Right renal cortex interstitium (tissue), 3 donors: ENCODE measurements around the gene FARP1. TPM values are rescaled to one million over a fixed set of nuclear protein-coding genes. Genes with fewer than 3 reads are reported as not detected.

Source experiments
- DNase-seq, 3 donors: peaks; one replicate each; pipeline ENCODE4 v3.0.0-alpha.2; 2013; ENCODE audit warnings: low read depth in 3 of 3, low spot score in 2 of 3
- polyA plus RNA-seq, 3 donors: library from polyadenylated mRNA; unstranded; fragments of 120-200 nt; gene quantifications; one replicate each; pipeline ENCODE4 v1.2.1, GENCODE V29; 2013; ENCODE audit not compliant: insufficient read length in 3 of 3

Gene FARP1
- polyA plus RNA-seq, 3 donors, result 256 to 276 (median 265) TPM

DNA sequence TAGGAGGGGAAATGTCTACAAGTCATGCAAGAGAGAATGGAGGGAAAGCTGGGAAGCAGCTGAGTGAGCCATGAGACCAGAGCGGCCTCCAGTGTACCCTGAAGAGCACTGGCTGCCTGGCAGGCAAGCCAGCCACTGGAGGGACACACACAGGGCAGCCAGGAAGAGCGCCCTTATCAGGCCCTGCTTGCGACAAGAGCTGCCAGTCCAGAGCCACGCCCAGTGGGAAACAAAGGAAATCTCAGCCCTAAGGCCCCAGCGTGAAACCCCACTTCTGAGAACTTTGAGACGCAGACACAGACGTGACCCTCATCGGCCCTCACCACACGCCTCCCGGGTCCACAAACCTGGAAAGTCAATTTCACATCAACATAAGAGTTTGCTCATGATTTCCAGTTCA lies 329.0 kb downstream of the FARP1 start:
- DNase-seq, result no peak

DNA sequence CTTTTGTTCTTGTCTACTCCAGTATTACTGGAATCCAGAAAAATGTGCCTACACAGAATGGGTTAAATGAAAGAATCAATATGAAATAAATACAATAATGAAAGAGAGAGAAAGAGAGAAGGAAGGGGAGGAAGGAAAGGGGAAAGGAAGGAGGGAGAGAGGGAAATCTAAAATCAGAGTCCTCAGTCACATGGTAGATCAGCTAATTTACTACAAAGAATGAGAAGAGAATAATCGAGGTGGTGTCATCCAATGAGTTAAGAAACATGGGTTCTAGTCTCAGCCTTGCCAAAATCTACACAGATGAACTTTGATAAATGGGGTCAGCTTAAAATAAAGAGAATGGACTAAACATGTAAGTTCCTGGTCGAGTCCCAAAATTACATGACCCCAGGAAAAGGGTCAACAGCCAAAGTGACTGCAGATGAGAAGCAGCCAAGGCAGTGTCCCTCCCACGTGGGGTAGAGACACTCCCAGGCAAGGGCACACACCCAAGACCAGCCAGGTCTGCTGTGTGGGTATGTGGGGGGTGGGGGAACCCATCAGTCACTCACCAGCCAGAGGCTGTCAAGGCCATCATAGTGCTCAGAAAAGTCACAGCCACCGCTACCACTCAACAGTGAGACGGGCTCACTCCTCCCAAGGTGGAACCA lies 330.4 kb downstream of the FARP1 start:
- DNase-seq, result no peak

DNA sequence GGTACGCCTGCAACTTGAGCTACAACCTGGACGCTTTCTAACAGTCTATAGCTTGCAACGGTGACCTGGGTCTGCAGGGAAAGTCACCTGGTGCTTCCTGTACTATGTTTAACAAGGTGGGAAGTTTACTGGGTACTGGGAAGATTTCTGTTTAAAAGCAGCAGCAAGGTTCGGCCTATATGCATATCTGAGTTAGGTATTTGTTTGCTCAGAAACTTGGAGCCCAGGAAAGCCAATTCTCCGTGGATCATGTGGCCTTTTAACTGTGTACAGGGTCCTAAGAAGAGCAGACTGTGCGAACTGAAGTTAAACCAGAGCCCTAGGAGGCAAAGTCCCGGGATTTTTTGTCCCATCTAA lies 330.9 kb downstream of the FARP1 start:
- DNase-seq, result no peak

DNA sequence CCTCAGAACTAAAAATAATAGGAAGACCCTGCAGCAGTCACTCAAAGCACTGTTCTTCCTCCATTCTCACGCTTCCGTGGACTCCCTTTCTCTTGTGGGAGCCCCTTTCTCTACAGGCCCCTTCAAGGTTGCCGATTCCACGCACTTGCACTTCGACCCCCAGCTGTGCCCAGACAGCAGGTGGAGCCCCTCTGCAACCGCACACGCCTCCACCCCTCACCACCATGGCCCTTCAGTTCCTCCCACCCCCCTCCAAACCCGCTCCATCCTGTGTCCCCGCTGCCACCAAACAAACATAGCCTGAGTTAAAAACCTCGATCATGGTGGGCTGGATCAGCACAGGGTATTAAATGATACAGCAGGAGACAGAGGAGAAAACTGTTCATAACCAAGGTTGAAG lies 331.4 kb downstream of the FARP1 start:
- DNase-seq, result no peak

DNA sequence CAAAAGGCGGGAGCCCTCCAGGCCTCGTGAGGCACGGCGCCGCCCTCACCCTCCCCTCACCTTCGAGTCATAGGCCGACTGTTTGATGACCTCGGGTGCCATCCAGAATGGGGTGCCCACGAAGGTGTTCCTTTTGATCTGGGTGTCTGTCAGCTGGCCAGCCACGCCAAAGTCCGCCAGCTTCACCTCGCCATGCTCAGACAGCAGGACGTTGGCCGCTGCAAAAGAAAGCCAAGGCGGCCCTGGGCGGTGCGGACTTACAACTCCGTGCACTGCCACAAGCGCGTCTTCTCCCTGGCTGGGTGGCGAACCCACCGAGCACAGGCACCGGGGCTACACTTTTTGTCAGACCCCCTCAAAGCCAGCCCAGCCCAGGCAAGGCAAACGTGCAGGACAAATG lies 331.9 kb downstream of the FARP1 start:
- DNase-seq, result no peak

DNA sequence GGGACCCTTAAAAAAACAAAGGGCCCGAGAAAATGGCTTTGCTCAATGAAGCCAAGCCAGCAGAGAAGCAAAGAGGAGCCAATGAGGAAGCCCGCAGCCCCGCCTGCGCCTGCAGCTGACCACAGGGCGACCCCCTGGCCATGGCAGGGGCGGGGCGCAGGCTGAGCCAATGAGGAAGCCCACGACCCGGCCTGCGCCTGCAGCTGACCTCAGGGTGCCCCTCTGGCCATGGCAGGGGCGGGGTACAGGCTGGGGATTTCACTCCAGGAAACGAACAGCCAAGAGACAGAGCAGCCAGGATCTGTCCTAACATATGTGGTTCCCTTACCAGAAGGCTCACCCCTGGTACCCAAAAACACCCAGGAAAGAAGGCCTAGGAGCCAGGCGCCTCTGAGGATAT lies 332.6 kb downstream of the FARP1 start:
- DNase-seq, result no peak

DNA sequence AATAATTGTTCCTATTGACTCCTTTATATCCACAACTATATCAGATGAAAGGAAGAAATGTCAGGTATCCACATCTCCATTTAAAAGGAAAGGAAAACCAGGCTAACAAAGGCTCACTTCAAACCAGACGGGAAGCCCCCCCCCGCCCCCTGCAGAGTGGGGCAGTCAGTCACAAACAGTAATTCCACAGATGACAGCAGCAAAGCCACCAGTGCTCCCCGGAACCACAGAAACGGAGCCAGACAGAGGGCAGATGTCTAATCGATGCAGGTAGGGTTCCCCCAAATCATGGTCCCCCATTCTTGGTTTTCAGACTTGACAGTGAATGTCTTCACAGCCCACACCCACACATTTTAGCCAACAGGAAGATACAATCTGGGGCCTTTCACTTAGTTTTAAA lies 333.2 kb downstream of the FARP1 start:
- no peak for DNase-seq

DNA sequence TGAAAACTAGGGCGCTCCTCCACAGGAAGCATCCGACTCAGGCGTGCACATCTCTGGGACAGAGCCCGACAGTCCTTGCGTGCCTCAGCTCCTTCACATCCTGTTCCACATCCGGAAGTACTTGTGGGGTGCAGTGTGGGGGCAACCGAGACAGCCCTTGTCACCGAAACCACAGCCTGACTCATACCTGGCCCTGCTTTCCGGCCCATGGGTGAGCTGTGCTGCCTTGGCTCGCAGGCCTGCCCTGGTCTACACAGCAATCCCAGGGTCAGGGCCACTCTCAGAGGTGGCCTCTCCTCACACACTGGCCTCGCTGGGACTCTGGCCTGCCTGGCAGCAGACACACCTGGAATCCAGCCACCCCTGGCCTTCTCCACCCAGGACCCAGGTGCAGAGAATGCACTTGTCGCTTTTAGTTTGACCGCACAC lies 333.7 kb downstream of the FARP1 start:
- no peak for DNase-seq

DNA sequence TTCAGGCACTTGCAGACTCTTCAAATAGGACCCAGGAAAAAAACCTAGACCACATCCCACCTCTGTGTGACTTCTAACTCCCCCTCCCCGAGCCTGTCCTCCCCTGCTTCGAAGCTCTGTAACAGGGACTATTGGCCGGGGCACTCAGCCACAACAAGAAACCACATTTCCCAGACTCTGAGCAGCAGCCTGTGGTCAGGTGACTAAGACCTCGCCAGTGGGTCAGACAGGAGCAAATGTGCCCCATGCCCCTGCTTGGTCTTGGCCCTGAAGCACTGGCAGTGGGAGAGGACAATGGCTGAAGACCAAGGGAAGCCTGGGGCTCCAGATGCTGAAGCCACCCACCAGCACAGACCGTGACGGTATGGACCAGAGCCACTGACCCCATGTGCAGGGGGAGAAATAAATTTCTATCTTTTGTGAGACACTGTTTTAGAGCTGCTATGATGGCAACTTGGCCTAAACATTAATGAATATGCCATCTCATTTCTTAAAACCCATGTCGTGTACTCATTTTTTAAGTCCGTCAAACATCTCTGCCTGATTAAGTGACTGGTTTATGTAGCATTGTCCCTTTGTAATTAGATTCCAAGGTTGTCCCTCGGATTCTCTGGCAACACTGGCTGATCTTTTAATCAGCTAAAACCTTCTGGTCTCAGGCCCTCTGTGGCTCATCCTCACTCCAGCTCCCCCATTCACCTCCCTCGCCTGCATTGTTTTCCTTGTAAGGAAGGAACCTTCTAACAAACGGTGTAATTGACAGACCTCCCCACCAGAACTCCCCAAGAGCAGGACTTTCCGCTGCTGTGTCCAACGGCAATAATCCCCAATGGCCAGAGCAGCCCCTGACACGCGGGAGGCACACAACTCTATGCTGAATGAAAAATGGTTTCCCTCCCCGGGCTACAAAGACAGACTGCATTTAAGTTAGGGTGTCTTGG lies 335.6 kb downstream of the FARP1 start:
- DNase-seq, result no peak

DNA sequence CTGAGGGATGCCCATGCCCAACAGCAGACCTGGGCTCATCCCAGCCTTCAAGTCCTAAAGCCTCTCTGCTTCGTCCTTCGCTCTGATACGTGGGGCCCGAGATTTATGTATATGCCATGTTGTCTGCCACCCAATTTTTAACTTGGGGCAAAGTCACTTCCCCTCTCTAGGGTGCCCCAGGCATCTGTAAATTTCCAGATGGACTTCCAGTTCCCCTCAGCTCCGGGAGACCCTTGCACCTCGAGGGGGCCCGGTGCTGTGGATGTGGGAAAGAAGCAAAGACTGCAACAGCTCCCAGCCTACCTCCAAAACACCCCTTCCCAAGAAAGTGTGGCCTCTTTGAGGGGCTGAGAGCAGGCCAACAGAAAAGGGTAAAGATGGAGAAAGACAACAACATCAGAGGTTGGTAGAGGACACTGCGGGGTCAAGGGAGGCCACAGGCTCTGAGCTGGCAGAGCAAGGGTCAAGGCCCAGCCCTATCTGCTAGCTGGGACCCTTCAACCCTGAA lies 336.7 kb downstream of the FARP1 start:
- no peak for DNase-seq

DNA sequence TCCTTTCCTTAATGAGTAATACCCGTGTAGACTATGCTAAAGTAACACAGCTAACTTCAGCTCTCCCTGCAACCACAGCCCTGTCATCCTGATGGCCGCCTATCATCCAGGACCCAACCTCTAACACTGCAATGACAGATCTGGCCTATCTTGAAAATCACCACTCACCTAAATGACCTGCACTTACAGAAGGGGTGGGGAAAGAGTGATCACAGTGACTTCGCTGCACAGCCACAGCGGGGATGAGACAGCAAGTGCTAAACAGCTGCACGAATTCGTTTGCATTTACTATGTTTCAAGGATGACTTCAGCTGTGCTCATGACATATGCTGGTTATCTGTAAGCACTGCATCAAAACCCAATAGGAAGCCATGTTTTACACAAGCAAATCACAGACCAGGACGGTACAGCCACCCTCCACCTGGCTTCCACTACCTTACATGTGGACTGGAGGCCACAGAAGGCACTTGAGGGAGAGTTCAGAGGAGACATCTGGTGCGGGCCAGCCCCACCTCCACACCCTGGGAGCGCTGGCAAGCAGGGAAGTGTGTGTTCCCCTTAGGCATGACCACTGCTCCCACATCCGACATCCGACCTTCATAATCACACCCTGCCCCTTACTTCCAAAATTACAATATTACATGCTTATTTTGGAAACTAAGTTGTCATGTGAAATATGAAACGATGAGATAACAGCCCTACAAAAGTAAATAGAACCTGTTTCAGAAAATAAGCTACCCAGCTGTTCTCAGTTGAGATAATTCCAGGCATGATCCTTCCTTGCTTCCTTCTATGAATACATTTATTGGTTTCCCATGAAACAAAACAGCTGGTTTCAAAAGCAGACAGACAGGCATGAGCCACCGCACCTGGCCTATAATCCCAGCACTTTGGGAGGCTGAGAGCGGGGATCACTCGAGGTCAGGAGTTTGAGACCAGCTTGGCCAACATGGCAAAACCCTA lies 338.3 kb downstream of the FARP1 start:
- DNase-seq, result no peak

DNA sequence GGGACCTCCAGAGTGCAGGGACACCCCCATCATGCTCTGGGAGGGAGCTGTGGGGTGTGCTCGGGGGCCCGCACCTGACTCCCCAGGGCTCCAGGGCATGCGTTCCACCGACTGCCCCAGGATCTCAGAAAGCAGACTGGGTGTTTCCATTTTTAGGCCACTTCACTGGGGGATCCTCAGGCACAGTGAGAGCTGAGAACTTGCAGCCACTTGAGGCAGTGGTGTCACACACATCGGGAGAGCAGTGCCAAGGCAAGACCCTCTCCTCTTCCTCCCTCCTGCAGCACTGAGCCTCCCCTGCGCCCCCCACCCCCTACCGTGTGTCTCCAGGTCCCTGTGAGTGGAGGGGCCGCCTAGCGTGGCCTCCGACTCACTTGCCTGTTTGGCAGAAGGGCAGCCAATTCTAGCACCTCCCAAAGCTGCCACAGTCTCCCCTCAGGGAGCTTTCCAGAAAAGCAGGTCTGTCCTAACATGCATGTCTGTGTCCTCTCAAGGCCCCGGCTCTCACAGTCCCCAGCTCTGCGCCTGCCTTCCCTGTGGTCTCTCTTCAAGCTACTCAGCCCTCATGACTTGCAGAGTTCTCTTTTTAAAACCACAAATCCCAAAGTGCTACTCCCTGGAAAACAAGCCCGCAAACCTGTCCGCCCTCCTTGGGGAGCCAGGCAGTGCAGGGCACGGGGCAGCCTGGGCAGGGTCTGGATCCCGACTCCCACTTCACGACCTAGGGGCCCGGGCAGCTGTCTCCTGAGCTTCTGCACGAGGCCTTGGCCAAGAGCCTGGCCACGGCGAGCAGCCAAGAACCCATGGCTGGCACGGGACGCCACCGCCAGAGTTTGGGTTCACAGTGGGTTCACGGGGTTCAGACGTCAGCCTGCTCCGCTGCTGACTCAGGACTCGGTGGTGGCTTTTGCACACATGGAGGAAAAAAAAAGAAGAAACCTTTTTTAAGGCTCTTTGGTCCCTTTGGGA lies 339.9 kb downstream of the FARP1 start:
- DNase-seq, result no peak

DNA sequence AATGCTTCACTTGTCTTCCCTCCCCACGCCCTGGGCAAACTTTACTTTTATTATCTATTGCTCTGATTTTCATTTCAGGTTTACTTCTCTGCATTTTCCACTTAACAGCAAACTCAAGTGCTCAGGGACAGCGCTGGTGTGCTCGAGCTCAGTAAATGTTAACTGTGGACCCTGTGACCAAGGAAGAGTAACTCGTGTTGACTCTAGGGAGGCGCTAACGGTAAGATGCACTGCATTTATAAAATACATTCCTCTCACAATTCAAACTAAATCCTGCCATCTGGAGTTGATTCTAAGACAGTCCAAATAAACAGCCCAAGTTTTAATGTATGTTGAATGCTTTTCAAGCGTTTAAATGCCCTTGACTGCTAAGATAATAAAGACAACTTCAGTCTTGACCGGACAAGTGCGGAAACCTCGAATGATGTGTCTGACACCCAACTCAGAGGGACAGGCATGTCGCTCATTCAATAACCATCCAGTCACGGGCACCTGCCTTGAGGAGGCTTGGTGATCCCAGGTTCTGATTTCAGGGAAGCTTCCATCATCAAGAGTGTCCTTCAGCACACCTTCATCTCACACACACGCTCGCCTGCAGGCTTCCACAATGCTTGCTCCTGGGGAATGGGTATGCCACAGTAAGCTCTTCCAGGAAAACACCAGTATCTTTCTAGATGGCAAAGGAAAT lies 340.9 kb downstream of the FARP1 start:
- DNase-seq, result no peak

DNA sequence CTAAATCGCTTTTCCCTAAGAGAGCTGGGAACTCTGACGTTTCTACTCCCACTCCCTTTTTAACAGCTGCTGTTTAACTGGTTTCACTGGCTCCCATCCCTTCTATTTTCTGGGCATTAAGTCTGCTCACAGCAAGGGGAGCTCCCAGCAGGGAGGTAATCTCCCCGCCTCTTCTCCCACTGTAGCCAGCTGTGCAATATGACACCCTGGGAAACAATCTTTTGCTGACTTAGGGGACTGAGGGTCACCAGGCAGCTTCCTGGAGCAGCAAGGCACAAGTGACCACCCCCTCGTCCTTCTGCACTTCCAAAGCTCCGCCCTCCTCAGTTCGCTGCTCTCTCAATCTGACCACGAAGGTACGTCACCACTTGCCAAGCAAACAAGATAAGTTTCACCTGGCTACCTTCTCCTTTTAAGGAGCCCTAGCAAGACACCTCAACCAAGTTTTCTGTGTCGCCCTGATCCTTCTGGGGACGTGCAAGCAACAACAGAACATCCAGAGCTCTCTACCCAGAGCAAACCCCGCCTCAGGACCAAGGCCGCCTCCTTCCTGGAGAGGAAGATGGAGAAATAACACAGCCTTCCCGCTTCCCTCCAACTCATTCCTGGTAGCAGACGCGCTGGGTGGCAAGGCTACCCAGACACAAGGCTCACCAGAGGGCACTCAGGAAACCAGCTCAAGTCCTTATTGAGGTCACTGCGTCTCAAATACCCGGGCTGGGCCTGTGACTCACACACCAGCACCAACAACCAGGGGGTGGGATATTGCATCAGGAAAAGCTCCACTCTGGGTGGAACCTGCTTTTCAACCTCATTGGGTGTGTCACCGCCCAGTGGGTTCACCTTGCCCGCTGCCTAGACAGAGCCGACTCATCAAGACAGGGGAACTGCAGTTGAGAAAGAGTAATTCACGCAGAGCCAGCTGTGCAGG lies 341.7 kb downstream of the FARP1 start:
- DNase-seq, result peak; percentile 70 to 84 (median 83)

DNA sequence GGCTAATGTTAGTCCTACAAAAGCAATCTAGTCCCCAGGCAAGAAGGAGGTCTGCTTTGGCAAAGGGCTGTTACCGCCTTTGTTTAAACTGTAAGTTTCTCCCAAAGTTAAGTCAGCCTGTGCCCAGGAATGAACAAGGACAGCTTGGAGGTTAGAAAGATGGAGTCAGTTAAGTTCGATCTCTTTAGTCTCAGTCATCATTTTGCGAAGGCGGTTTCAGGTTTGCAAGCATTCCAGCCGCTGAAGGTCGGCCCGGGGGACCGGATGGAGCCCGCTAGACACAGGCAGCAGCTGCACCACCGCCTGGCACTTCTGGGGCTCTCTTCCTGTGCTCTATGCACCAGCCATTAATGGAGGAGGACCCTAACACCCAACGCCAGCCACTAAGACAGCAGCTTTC lies 342.7 kb downstream of the FARP1 start:
- no peak for DNase-seq

DNA sequence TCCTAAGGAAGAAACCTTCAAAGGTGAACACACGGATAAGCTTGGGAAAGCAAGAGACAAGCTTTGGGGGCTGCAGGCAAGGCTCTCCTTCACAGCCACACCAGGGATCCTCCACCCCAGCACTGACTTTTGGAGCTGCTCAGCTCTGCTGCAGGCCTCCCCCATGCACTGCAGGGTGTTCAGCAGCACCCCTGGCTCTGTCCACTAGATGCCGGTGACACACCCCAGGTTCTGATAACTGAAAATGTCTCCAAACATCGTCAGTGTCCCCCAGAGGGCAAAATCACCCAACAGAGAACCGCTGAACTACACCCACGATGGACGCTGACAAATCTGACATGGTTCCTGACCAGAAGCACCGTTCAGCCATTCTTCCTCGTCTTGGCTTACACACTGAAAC lies 343.5 kb downstream of the FARP1 start:
- no peak for DNase-seq

DNA sequence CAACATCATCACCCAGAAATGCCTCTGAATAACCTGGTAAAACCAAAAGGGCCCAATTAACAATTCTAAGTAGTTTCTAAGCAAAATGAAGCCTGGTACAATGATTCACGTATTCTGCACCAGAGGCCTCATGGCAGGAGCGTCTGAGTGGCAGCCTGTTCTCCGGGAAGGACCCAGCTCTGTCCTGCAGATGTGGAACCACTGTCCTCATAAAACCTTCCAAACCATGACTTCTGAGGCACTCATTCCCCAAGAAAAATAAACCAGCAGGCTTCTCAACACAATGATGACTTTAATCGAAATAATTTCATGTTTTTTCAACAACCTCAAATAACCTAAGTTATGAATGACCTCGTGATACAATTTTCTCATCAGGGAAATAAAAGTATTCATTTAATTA lies 344.1 kb downstream of the FARP1 start:
- DNase-seq, result no peak

DNA sequence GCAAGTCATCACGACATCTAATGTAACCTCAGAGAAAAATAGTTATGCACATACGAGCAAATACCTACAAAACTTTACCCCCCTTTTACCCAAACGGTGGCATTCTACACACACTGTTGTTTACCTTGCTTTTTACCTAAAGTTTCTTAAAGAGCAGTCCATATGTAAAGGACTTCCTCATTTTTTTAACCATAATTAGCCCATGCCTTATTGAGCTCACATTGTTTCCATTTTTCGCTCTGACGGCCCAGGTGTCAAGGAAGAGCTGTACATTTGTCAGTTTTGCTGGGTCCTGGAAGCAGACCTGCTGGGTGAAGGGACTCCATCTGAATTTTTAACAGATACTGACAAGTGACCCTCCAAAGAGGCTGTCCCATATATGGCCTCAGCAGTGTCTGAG lies 344.6 kb downstream of the FARP1 start:
- DNase-seq, result no peak
